Panc1 (cell line): ENCODE data around the gene NR2E1. TPM values are rescaled to one million over a fixed set of nuclear protein-coding genes. Genes with fewer than 3 reads are reported as not detected.

Experiments
- ATAC-seq: fragments of 200-7000 bp; cut with Tn5 transposase; 2 replicates; pipeline ENCODE4 v1.9.1; 2020; ENCODE audit warnings: mild to moderate bottlenecking, moderate library complexity
- BruUV-seq: library from RNA; stranded (reverse); fragments of 400-500 nt; replicated peaks from 2 replicates; lab custom pipeline; 2021; lab: Mats Ljungman, UMichigan
- CTCF ChIA-PET: fragments of 300-600 bp; sonication (Branson Sonifier 250); formaldehyde crosslinking; loops from one replicate; lab custom pipeline; 2022; ENCODE audit warnings: antibody characterized with exemption; lab: Charles Lee
- POLR2A ChIA-PET: fragments of 300-600 bp; sonication (Branson Sonifier 250); formaldehyde crosslinking; loops from one replicate; lab custom pipeline; 2022; ENCODE audit warnings: antibody characterized with exemption; lab: Charles Lee
- DNase-seq: peaks from one replicate; pipeline ENCODE4 v3.0.0-alpha.2; 2010; ENCODE audit warnings: low read depth, low spot score
- H3K27ac ChIP-seq: 2 replicates; pipeline ENCODE4 v1.5.1; 2011; ENCODE audit warnings: mild to moderate bottlenecking, low read length, inconsistent platforms
- H3K27me3 ChIP-seq: fragments of 200-500 bp; sonication (Bioruptor generic); 2 replicates; pipeline ENCODE4 v1.6.0; 2014; ENCODE audit warnings: low read length, inconsistent platforms; ENCODE audit not compliant: control insufficient read depth, insufficient read depth
- H3K36me3 ChIP-seq: fragments of 200-500 bp; sonication (Bioruptor generic); 2 replicates; pipeline ENCODE4 v1.5.1; 2014; ENCODE audit warnings: inconsistent platforms, mild to moderate bottlenecking, low read length, moderate library complexity; ENCODE audit not compliant: control insufficient read depth, insufficient read depth
- H3K4me1 ChIP-seq: 2 replicates; pipeline ENCODE4 v1.5.1; 2011; ENCODE audit warnings: inconsistent platforms, mild to moderate bottlenecking, low read length, moderate library complexity; ENCODE audit not compliant: control insufficient read depth, insufficient read depth
- H3K4me3 ChIP-seq, 2 experiments: 2 replicates each; pipeline ENCODE4 v1.5.1; 2011 to 2012; ENCODE audit warnings: low read depth in 2 of 2, low read length in 2 of 2, mild to moderate bottlenecking in 2 of 2, inconsistent platforms in 1 of 2, moderate library complexity in 1 of 2
- H3K9me3 ChIP-seq: fragments of 200-500 bp; sonication (Bioruptor generic); 2 replicates; pipeline ENCODE4 v1.5.1; 2014; ENCODE audit warnings: low read depth, mild to moderate bottlenecking, inconsistent platforms, low read length, moderate library complexity; ENCODE audit not compliant: control insufficient read depth, insufficient read depth
- CTCF ChIP-seq: fragments of 450-650 bp; IDR thresholded peaks from 2 replicates; pipeline ENCODE4 v1.5.1; 2017; ENCODE audit warnings: mild to moderate bottlenecking
- POLR2AphosphoS5 ChIP-seq: IDR thresholded peaks from 2 replicates; pipeline ENCODE4 v1.6.1; 2012; ENCODE audit warnings: mild to moderate bottlenecking, low read depth, low read length, moderate library complexity
- SIN3A ChIP-seq: IDR thresholded peaks from 2 replicates; pipeline ENCODE4 v1.6.1; 2012; ENCODE audit warnings: low read depth, mild to moderate bottlenecking, low read length, moderate library complexity, borderline replicate concordance; ENCODE audit not compliant: insufficient read depth
- TCF7L2 ChIP-seq: IDR thresholded peaks from 2 replicates; pipeline ENCODE4 v1.6.1; 2011; ENCODE audit warnings: mild to moderate bottlenecking, low read depth, low read length, inconsistent platforms
- in situ Hi-C: cut with HindIII; loops from 2 replicates; pipeline ENCODE4 v1.10.0; 2016; ENCODE audit warnings: low sequenced_read_pairs, low pct_unique_long_range_greater_than_20kb
- intact Hi-C: fragments of 100-400 bp; cut with micrococcal nuclease; formaldehyde crosslinking; loops from one replicate; pipeline ENCODE4 v1.10.0; 2022; ENCODE audit not compliant: unreplicated experiment
- total RNA-seq: library from RNA; stranded (reverse); gene quantifications from one replicate; pipeline ENCODE4 v1.2.1, GENCODE V29; 2021; ENCODE audit not compliant: unreplicated experiment
- TF ChIP-seq, protein P1 (sequence below), 2 experiments: IDR thresholded peaks; 2 replicates each; pipeline ENCODE4 v1.6.1; 2011 to 2012; ENCODE audit warnings: low read depth in 2 of 2, control low read depth in 1 of 2, low read length in 1 of 2, mild to moderate bottlenecking in 1 of 2, moderate library complexity in 1 of 2; ENCODE audit not compliant: insufficient read depth in 1 of 2

NR2E1 gene
- total RNA-seq, 1 experiment from 2014 or later: 0.13 TPM

DNA sequence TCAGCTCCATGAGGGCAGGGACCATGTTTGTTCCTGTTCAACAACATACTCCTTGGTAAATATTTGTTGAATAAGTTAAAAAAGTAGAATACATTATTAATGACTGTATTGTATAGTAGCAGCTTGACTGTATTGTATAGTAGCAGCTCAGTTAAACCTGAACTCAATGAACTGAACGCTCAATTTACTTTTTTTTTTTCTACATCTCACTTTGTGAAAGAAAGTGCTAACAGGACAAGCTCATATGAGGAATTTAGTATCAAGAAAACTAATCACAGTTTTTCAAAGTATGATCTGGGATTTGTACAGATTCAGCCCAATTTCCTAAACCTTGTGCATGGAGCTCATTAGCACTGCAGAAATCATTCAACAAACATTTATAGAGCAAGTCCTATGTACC lies 38.8 kb upstream of the NR2E1 start:
- Histone ChIP-seq H3K27ac (no peak overlapping the region), H3K4me1 (peaks cover 9% of the 10 kb centered on the region), H3K27me3 (peaks cover 7% of the 10 kb centered on the region; the same call in 1 of the 2 replicates), H3K36me3 (no peaks in the 10 kb centered on the region), H3K4me3 (no peak overlapping the region), H3K9me3 (no peaks in the 10 kb centered on the region)
- intact Hi-C loops (no loop called here), in situ Hi-C loops (no loop called here)
- ChIA-PET CTCF (no interaction called here), POLR2A (interaction anchor here (0.7 kb wide), 1 partner anchor 664 kb away, joined by 3 read pairs; no protein-coding TSS in a partner anchor)
- ATAC-seq: no peak
- TF ChIP-seq, protein P1, sequence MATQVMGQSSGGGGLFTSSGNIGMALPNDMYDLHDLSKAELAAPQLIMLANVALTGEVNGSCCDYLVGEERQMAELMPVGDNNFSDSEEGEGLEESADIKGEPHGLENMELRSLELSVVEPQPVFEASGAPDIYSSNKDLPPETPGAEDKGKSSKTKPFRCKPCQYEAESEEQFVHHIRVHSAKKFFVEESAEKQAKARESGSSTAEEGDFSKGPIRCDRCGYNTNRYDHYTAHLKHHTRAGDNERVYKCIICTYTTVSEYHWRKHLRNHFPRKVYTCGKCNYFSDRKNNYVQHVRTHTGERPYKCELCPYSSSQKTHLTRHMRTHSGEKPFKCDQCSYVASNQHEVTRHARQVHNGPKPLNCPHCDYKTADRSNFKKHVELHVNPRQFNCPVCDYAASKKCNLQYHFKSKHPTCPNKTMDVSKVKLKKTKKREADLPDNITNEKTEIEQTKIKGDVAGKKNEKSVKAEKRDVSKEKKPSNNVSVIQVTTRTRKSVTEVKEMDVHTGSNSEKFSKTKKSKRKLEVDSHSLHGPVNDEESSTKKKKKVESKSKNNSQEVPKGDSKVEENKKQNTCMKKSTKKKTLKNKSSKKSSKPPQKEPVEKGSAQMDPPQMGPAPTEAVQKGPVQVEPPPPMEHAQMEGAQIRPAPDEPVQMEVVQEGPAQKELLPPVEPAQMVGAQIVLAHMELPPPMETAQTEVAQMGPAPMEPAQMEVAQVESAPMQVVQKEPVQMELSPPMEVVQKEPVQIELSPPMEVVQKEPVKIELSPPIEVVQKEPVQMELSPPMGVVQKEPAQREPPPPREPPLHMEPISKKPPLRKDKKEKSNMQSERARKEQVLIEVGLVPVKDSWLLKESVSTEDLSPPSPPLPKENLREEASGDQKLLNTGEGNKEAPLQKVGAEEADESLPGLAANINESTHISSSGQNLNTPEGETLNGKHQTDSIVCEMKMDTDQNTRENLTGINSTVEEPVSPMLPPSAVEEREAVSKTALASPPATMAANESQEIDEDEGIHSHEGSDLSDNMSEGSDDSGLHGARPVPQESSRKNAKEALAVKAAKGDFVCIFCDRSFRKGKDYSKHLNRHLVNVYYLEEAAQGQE (IDR thresholded peaks at IDR 0.05; ENCODE audit: insufficient read depth in 1 of 2, low read depth in 2 of 2, low read length in 1 of 2): no peak
- no peak for TF ChIP-seq SIN3A
- BruUV-seq: no TSS peak
- DNase-seq: no peak

DNA sequence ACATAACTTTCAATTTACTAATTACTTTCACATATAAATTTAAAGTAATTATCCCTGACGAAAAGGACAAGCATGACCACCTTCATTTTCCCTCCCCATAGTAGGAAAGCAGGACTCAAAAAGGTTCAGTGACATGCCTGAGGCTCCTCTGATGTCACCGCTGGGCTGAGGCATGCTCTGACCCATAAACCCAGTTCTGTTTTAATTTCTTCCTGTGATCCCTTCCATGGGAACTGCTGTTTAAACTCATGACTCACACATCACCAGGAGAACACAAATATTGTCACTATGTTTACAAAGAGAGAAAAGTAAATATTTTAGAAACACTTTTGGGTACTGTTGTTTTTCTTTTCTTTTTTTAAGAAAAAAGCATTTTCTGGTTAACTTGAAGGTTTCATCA lies 38.0 kb upstream of the NR2E1 start:
- Histone ChIP-seq H3K27me3 (peaks cover 7% of the 10 kb centered on the region; the same call in 1 of the 2 replicates), H3K9me3 (no peaks in the 10 kb centered on the region), H3K36me3 (no peaks in the 10 kb centered on the region), H3K27ac (no peak overlapping the region), H3K4me1 (peaks cover 9% of the 10 kb centered on the region), H3K4me3 (no peak overlapping the region)
- ChIA-PET CTCF (no interaction called here), POLR2A (no interaction called here)
- DNase-seq (peak; percentile 93), ATAC-seq (peak; percentile 96)
- TF ChIP-seq SIN3A (no peak), POLR2AphosphoS5 (peak; percentile 48; the same call in 1 of the 2 replicates), TCF7L2 (peak; percentile 88), CTCF (no peak)
- TF ChIP-seq, protein P1 (IDR thresholded peaks at IDR 0.05; ENCODE audit: insufficient read depth in 1 of 2, low read depth in 2 of 2, low read length in 1 of 2): no peak
- intact Hi-C loops (no loop called here), in situ Hi-C loops (no loop called here)
- BruUV-seq: no TSS peak
